ENCODE results near the gene CSNK1A1L. TPM values are rescaled to one million over a fixed set of nuclear protein-coding genes. Genes with fewer than 3 reads are reported as not detected.

Gene CSNK1A1L
- total RNA-seq, 3 donors from 2014 or later (not counting 1 experiment from before 2014, with no cell fraction given): not detected

GRCh38 chr13:37138926-37139325 lies 33.5 kb upstream of the CSNK1A1L start:
- Mint-ChIP-seq H3K4me1 (no peaks in the 10 kb centered on the region), H3K36me3 (no peaks in the 10 kb centered on the region), H3K9me3 (peaks cover 2 to 6% of the 10 kb centered on the region in 2 donors), H3K27ac (no peak overlapping the region), H3K4me3 (no peak overlapping the region), H3K27me3 (ENCODE audit: low read depth in 2 of 2) (no peaks in the 10 kb centered on the region)
- no peak for ATAC-seq
- Histone ChIP-seq H3K9me3 (ENCODE audit: control insufficient read depth, insufficient read depth, low read length) (no peaks in the 10 kb centered on the region), H3K27me3 (ENCODE audit: control insufficient read depth, insufficient read depth, low read length) (no peaks in the 10 kb centered on the region), H3K4me3 (ENCODE audit: low read length) (no peak overlapping the region), H3K4me1 (ENCODE audit: control insufficient read depth, insufficient read depth, low read length) (no peaks in the 10 kb centered on the region), H3K27ac (ENCODE audit: low read length) (no peak overlapping the region), H3K36me3 (ENCODE audit: control insufficient read depth, insufficient read depth, low read length) (no peaks in the 10 kb centered on the region)
- DNase-seq: no peak
- intact Hi-C loops (cut with micrococcal nuclease): no loop called here
- TF ChIP-seq CTCF (IDR thresholded peaks at IDR 0.05): no peak
- 93% methylated on average over 2 of the region's 3 CpGs for WGBS (ENCODE audit: insufficient coverage)

GRCh38 chr13:37138169-37138568 lies 32.7 kb upstream of the CSNK1A1L start:
- H3K4me1 Mint-ChIP-seq: no peaks in the 10 kb centered on the region
- no peak overlapping the region for H3K27ac ChIP-seq (ENCODE audit: low read length)
- no peaks in the 10 kb centered on the region for H3K36me3 ChIP-seq (ENCODE audit: control insufficient read depth, insufficient read depth, low read length)
- no peaks in the 10 kb centered on the region for H3K27me3 Mint-ChIP-seq (ENCODE audit: low read depth in 2 of 2)
- H3K27me3 ChIP-seq (ENCODE audit: control insufficient read depth, insufficient read depth, low read length): no peaks in the 10 kb centered on the region
- no peak overlapping the region for H3K4me3 Mint-ChIP-seq
- no peaks in the 10 kb centered on the region for H3K4me1 ChIP-seq (ENCODE audit: control insufficient read depth, insufficient read depth, low read length)
- H3K36me3 Mint-ChIP-seq: no peaks in the 10 kb centered on the region
- 88% methylated on average over 1 of the region's 1 CpG for WGBS (ENCODE audit: insufficient coverage)
- H3K9me3 ChIP-seq (ENCODE audit: control insufficient read depth, insufficient read depth, low read length): no peaks in the 10 kb centered on the region
- ATAC-seq: no peak
- DNase-seq: no peak
- H3K4me3 ChIP-seq (ENCODE audit: low read length): no peak overlapping the region
- H3K27ac Mint-ChIP-seq: no peak overlapping the region
- peaks cover 5 to 8% of the 10 kb centered on the region in 2 donors for H3K9me3 Mint-ChIP-seq
- intact Hi-C loops (cut with micrococcal nuclease): no loop called here
- TF ChIP-seq CTCF (IDR thresholded peaks at IDR 0.05): no peak

GRCh38 chr13:37136633-37137032 lies 31.2 kb upstream of the CSNK1A1L start:
- H3K36me3 ChIP-seq (ENCODE audit: control insufficient read depth, insufficient read depth, low read length): no peaks in the 10 kb centered on the region
- no peak overlapping the region for H3K27ac ChIP-seq (ENCODE audit: low read length)
- ATAC-seq (no peak), DNase-seq (no peak)
- intact Hi-C loops (cut with micrococcal nuclease): no loop called here
- WGBS (ENCODE audit: insufficient coverage): 100% methylated on average over 1 of the region's 2 CpGs
- H3K27me3 ChIP-seq (ENCODE audit: control insufficient read depth, insufficient read depth, low read length): no peaks in the 10 kb centered on the region
- Mint-ChIP-seq H3K36me3 (no peaks in the 10 kb centered on the region), H3K27ac (no peak overlapping the region), H3K4me3 (no peak overlapping the region), H3K4me1 (no peaks in the 10 kb centered on the region), H3K9me3 (peaks cover 2 to 6% of the 10 kb centered on the region in 2 donors), H3K27me3 (ENCODE audit: low read depth in 2 of 2) (no peaks in the 10 kb centered on the region)
- no peaks in the 10 kb centered on the region for H3K4me1 ChIP-seq (ENCODE audit: control insufficient read depth, insufficient read depth, low read length)
- no peak overlapping the region for H3K4me3 ChIP-seq (ENCODE audit: low read length)
- no peak for TF ChIP-seq CTCF (IDR thresholded peaks at IDR 0.05)
- H3K9me3 ChIP-seq (ENCODE audit: control insufficient read depth, insufficient read depth, low read length): no peaks in the 10 kb centered on the region

- no peaks in the 10 kb centered on the region for H3K27me3 ChIP-seq (ENCODE audit: control insufficient read depth, insufficient read depth, low read length)
- H3K36me3 ChIP-seq (ENCODE audit: control insufficient read depth, insufficient read depth, low read length): no peaks in the 10 kb centered on the region
- DNase-seq (no peak), ATAC-seq (no peak)
- Mint-ChIP-seq H3K27ac (no peak overlapping the region), H3K4me3 (no peak overlapping the region), H3K9me3 (peaks cover 2 to 6% of the 10 kb centered on the region in 2 donors), H3K36me3 (no peaks in the 10 kb centered on the region), H3K4me1 (no peaks in the 10 kb centered on the region), H3K27me3 (ENCODE audit: low read depth in 2 of 2) (no peaks in the 10 kb centered on the region)
- TF ChIP-seq CTCF (IDR thresholded peaks at IDR 0.05): no peak
- H3K4me1 ChIP-seq (ENCODE audit: control insufficient read depth, insufficient read depth, low read length): no peaks in the 10 kb centered on the region
- H3K27ac ChIP-seq (ENCODE audit: low read length): no peak overlapping the region
- intact Hi-C loops (cut with micrococcal nuclease): no loop called here
- no peaks in the 10 kb centered on the region for H3K9me3 ChIP-seq (ENCODE audit: control insufficient read depth, insufficient read depth, low read length)
- 68% methylated on average over 2 of the region's 2 CpGs for WGBS (ENCODE audit: insufficient coverage)
- no peak overlapping the region for H3K4me3 ChIP-seq (ENCODE audit: low read length)
These were observed 30.7 kb upstream of the CSNK1A1L start for GRCh38 chr13:37136187-37136586.
